ENCODE measurements around the gene TLE5. TPM values are rescaled to one million over a fixed set of nuclear protein-coding genes. Genes with fewer than 3 reads are reported as not detected.

The TLE5 gene, protein sequence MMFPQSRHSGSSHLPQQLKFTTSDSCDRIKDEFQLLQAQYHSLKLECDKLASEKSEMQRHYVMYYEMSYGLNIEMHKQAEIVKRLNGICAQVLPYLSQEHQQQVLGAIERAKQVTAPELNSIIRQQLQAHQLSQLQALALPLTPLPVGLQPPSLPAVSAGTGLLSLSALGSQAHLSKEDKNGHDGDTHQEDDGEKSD
- 100 to 1,000 TPM; 411 to 426 TPM for total RNA-seq

DNA sequence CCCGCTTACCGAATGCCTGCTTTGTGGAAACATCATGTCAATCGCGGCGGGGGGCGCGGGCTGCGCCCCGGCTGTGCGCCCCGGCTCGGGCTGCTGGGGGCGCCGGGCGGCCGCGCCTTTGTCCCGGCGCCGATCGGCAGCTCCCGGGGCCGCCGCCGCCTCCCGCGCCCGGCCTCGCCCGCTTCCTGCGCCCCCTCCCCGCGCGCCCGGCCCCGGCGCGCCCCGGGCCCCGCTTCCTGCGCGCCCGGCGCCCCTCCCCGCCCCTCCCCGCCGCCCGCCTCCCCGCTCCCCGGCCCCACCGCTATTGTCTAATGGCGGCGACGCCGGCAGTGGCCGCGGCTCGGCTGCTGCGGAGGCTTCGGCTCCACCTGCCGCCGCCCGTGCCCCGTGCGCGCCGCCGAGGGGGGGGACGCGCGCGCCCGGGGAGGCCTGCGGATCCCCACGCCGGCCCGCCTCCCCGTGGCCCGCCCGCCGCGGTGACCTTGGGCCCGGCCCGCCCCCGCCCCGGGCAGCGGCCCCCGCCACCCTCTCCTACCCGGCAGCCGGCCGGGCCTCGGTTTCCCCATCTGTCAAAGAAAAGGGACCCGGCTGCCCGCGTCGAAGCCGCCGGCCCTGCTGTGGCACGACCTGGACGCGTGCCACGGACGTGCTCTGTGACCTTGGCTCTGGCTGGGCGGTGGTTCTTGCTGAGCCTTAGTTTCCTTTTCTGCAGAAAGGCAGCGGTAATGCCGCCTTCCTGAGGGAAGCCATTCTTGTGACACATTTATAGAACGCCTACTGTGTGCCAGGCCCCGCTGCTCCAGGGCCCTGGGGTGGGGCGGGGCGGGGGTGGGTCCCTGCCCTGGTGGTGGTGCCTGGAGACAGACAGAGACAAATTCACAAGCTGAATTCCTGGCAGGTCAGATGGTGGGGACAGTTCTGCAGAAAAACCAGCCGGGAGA lies at the start of gene TLE5:
Gene TLE5, minus strand, starts transcription at position 331 of the 941 bp plus-strand sequence. Its CDS starts 295 bp downstream, at position 36.
- peak within 1 kb of the TSS; percentile 85 for H3K4me3 Mint-ChIP-seq
- peaks cover 29% of the 10 kb centered on the region for H3K36me3 Mint-ChIP-seq
- POLR2A ChIA-PET: interaction anchor here (1.7 kb wide), 1 partner anchor 27 kb away, joined by 8 read pairs; no protein-coding TSS in a partner anchor
- intact Hi-C loops (cut with micrococcal nuclease): no loop called here
- peak; percentile 74 for DNase-seq
- H3K27ac Mint-ChIP-seq: peak within 1 kb of the TSS; percentile 97
- H3K4me1 Mint-ChIP-seq (ENCODE audit: low read depth): peaks cover 29% of the 10 kb centered on the region
- no peaks in the 10 kb centered on the region for H3K27me3 Mint-ChIP-seq
- CTCF ChIA-PET: interaction anchor here (0.6 to 2.6 kb wide), 4 partner anchors 13 to 111 kb away, joined by 3 to 12 read pairs (median 4); no protein-coding TSS in a partner anchor
- H3K9me3 Mint-ChIP-seq: no peaks in the 10 kb centered on the region

DNA sequence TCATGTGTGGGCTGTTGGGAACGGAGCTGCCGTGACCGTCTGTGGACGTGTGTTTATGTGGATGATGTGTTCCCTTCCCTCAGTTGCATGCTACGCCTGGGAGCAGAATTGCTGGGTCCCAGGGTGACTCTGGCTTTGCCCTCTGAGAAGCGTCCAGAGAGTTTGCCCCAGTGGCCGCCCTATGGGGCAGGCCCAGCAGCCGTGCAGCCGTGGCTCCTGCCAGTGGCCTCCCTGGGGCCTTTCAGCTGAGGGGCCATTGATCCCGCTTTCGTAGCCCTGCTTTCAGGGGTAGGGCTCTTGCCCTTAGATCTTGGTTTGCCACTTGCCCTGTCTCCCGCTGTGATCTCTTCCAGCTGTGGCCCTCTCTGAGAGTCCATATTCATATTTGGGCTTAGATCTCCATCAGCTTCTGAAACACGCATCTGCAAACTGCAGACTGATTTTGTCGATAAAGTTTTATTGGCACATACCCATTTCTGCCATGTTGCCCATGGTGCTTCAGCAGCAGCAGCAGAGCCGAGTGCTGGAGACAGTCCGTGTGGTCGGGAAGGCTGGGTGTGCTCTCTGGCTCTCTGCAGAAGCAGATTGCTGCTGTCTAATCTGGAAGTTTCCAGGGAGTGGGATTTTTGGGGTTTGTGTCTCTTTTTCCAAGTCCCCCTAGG lies 49.4 kb upstream of the TLE5 start:
- DNase-seq: no peak
- ChIA-PET POLR2A (no interaction called here), CTCF (interaction anchor here (1.0 to 3.9 kb wide), 3 partner anchors 8 to 50 kb away, joined by 3 to 29 read pairs (median 7); no protein-coding TSS in a partner anchor)
- H3K27me3 Mint-ChIP-seq: no peaks in the 10 kb centered on the region
- H3K4me3 Mint-ChIP-seq: no peak overlapping the region
- no peak overlapping the region for H3K27ac Mint-ChIP-seq
- H3K36me3 Mint-ChIP-seq: no peaks in the 10 kb centered on the region
- no peaks in the 10 kb centered on the region for H3K9me3 Mint-ChIP-seq
- peaks cover 2% of the 10 kb centered on the region for H3K4me1 Mint-ChIP-seq (ENCODE audit: low read depth)
- intact Hi-C loops (cut with micrococcal nuclease): no loop called here

DNA sequence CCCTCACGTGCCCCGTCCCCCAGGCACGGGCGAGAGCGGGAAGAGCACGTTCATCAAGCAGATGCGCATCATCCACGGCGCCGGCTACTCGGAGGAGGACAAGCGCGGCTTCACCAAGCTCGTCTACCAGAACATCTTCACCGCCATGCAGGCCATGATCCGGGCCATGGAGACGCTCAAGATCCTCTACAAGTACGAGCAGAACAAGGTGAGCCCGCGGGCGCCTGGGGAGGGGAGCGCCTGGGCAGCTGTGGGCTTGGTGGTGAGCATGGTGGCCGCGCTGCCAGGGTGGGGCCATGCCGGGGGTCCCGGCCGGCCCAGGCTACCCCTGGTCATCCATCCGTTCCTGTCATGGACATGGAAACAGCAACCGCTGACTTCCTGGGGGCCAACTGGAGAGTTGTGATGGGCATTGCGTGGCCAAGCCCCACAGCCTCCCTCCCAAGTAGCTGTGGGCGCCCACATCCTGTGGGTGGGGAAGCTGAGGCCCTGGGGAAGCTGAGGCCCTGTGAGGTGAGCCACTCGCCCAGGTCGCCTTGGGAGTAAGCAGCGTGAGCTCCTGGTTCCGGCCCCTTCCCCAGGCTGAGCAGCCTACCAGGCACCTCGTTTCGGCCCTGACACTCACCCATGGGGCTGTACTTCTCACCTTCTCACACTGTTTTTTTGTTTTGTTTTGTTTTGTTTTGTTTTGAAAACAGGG lies 48.0 kb upstream of the TLE5 start:
- Mint-ChIP-seq H3K4me1 (ENCODE audit: low read depth) (peaks cover 2% of the 10 kb centered on the region), H3K27me3 (no peaks in the 10 kb centered on the region), H3K4me3 (no peak overlapping the region), H3K36me3 (no peaks in the 10 kb centered on the region), H3K9me3 (no peaks in the 10 kb centered on the region), H3K27ac (no peak overlapping the region)
- POLR2A ChIA-PET: no interaction called here
- intact Hi-C loops (cut with micrococcal nuclease): no loop called here
- CTCF ChIA-PET: interaction anchor here (0.8 to 9.9 kb wide), 10 partner anchors 12 to 159 kb away, joined by 3 to 204 read pairs (median 6); no protein-coding TSS in a partner anchor
- DNase-seq: no peak

DNA sequence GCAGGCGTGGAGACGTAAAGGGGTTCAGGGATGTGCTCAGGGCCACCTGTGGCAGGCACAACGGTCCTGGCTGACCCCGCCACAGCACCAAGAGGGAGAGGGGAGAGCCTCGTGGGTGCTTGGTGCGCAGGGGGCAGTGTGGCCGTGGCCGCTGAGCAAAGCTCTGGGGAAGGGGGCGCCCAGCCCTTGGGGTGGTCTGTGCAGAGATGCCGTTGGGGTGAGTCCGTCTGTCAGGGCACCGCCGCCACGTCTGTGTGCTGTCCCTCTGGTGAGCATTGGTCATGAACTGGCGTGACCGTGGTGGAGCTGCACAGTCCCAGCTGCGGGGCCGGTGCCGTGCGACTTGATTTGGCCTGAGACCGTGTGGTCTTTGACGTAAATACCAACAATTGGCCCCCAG lies 47.2 kb upstream of the TLE5 start:
- ChIA-PET CTCF (interaction anchor here (0.8 to 9.9 kb wide), 11 partner anchors 11 to 158 kb away, joined by 3 to 204 read pairs (median 8); no protein-coding TSS in a partner anchor), POLR2A (no interaction called here)
- H3K9me3 Mint-ChIP-seq: no peaks in the 10 kb centered on the region
- no peak overlapping the region for H3K27ac Mint-ChIP-seq
- H3K4me1 Mint-ChIP-seq (ENCODE audit: low read depth): peaks cover 2% of the 10 kb centered on the region
- intact Hi-C loops (cut with micrococcal nuclease): no loop called here
- H3K36me3 Mint-ChIP-seq: no peaks in the 10 kb centered on the region
- H3K4me3 Mint-ChIP-seq: no peak overlapping the region
- DNase-seq: no peak
- H3K27me3 Mint-ChIP-seq: no peaks in the 10 kb centered on the region

DNA sequence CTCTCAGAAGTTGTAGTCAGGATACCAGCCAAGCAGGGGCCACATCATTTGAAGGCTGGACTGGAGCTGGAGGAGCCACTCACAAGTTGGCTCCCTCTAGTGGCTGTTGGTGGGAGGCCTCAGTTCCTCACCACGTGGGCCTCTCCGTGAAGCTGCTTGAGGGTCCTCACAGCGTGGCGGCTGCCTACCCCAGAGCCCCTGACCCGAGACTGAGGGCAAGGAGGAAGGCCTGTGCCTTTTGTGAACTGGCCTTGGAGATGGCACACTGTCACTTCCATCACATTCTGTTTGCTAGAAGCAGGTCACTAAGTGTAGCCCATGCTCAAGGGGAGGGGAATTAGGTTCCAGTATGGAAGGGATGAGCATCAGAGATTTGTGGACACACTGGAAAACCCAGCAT lies 46.5 kb upstream of the TLE5 start:
- DNase-seq: peak; percentile 79
- ChIA-PET POLR2A (no interaction called here), CTCF (interaction anchor here (0.6 to 9.9 kb wide), 35 partner anchors 8 to 1013 kb away, joined by 3 to 204 read pairs (median 4); partner anchors contain the start of genes NCLN and TLE6)
- H3K27me3 Mint-ChIP-seq: no peaks in the 10 kb centered on the region
- no peaks in the 10 kb centered on the region for H3K36me3 Mint-ChIP-seq
- intact Hi-C loops (cut with micrococcal nuclease): no loop called here
- H3K4me1 Mint-ChIP-seq (ENCODE audit: low read depth): peaks cover 7% of the 10 kb centered on the region
- H3K27ac Mint-ChIP-seq: no peak overlapping the region
- H3K4me3 Mint-ChIP-seq: no peak overlapping the region
- H3K9me3 Mint-ChIP-seq: no peaks in the 10 kb centered on the region

DNA sequence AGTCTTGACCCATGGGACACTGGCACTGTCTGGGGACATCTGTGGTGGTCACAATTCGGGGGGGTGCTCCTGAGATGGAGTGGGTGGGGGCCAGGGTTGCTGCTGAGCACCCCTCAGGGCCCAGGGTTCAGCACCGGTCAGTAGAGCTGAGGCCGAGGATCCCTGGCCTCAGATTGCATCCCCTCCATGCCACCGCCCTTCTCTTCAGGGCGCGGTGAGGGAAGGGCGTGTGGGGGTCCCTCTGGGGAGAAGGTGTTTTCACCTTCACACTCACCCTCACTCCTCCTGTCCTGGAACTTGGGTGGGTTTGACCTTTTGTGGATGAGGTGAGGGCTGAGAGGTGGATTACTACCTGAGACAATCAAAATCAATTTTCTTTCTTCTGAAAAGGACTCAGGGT lies 45.4 kb upstream of the TLE5 start:
- H3K4me1 Mint-ChIP-seq (ENCODE audit: low read depth): peaks cover 8% of the 10 kb centered on the region
- intact Hi-C loops (cut with micrococcal nuclease): no loop called here
- POLR2A ChIA-PET: no interaction called here
- no peaks in the 10 kb centered on the region for H3K27me3 Mint-ChIP-seq
- no peaks in the 10 kb centered on the region for H3K36me3 Mint-ChIP-seq
- H3K4me3 Mint-ChIP-seq: no peak overlapping the region
- no peak overlapping the region for H3K27ac Mint-ChIP-seq
- no peak for DNase-seq
- CTCF ChIA-PET: interaction anchor here (0.7 to 9.9 kb wide), 9 partner anchors 9 to 288 kb away, joined by 3 to 204 read pairs (median 10); partner anchors contain the start of gene NCLN
- H3K9me3 Mint-ChIP-seq: no peaks in the 10 kb centered on the region

DNA sequence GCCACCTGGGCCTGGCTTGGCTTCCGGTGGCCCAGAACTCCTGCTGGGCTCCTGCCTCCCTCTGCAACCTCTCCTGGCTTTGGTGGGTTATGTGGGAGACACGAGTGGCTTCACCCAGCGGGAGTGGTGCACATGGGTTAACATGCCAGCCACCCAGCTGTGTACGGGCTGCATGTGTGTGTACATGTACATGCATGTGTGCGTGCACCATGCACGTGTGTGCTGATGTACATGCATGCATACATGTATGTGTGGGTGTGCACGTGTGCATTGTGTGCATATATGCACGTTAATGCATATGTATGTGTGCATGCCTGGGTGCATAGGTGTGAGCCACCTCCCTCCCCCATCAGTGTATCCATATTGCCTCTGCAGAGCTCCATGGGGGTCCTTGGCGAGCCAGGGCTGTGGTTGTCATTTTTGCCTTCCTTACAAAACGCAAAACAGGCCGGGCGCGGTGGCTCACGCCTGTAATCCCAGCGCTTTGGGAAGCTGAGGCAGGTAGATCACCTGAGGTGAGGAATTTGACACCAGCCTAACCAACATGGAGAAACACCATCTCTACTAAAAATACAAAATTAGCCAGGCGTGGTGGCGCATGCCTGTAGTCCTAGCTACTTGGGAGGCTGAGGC lies 44.3 kb upstream of the TLE5 start:
- no peaks in the 10 kb centered on the region for H3K36me3 Mint-ChIP-seq
- H3K27ac Mint-ChIP-seq: no peak overlapping the region
- intact Hi-C loops (cut with micrococcal nuclease): no loop called here
- H3K9me3 Mint-ChIP-seq: no peaks in the 10 kb centered on the region
- no peaks in the 10 kb centered on the region for H3K27me3 Mint-ChIP-seq
- CTCF ChIA-PET: interaction anchor here (2.5 to 9.9 kb wide), 4 partner anchors 26 to 155 kb away, joined by 6 to 204 read pairs (median 52); no protein-coding TSS in a partner anchor
- DNase-seq: no peak
- peaks cover 8% of the 10 kb centered on the region for H3K4me1 Mint-ChIP-seq (ENCODE audit: low read depth)
- H3K4me3 Mint-ChIP-seq: no peak overlapping the region
- POLR2A ChIA-PET: no interaction called here

DNA sequence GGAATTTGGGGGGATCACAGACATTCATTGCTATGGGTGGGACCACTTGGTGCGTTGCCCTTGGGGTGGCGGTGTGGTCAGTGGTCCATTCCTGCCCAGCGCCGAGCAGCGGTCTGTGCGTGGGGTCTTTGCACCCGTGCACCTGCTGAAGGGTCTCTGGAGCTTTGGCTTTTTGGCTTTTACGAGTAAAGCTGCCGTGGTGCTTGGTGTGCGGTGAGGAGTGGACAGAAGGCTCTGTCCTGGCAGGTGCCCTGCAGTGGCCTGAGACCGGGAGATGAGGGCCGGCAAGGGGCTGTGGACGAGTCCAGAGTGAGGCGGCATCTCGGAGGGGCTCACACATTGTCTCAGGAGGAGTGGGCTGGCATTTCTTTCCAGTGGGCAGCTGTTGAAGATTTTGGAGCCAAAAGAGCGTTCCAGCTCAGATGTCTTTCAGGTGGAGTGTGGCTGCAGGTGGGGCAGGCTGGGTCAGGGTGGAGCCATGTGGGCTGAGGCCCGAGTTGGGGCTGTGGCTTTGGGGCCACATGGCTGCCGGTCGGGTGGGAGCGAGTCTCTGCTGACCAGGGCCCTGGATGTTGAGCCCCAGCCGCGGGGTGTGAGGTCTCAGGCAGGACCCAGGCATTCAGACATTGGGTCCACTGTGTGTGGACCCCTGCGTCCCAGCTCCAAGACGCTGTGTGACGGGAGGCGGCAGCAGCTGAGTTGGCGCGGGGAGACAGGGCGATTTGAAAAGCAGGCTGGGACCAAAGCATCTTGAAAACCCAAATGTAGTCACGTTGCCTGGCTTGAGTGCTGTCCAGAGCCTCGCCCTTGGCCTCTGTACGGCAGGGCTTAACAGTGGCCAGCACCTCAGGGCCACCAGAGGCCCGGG lies 43.6 kb upstream of the TLE5 start:
- no peaks in the 10 kb centered on the region for H3K27me3 Mint-ChIP-seq
- peaks cover 8% of the 10 kb centered on the region for H3K4me1 Mint-ChIP-seq (ENCODE audit: low read depth)
- CTCF ChIA-PET: interaction anchor here (0.6 to 9.9 kb wide), 5 partner anchors 25 to 268 kb away, joined by 3 to 204 read pairs (median 49); no protein-coding TSS in a partner anchor
- no peak for DNase-seq
- H3K27ac Mint-ChIP-seq: no peak overlapping the region
- POLR2A ChIA-PET: no interaction called here
- intact Hi-C loops (cut with micrococcal nuclease): loop anchor here (2.0 kb wide), 1 partner anchor 29 kb away; no protein-coding TSS in a partner anchor
- no peaks in the 10 kb centered on the region for H3K9me3 Mint-ChIP-seq
- H3K4me3 Mint-ChIP-seq: no peak overlapping the region
- H3K36me3 Mint-ChIP-seq: no peaks in the 10 kb centered on the region

DNA sequence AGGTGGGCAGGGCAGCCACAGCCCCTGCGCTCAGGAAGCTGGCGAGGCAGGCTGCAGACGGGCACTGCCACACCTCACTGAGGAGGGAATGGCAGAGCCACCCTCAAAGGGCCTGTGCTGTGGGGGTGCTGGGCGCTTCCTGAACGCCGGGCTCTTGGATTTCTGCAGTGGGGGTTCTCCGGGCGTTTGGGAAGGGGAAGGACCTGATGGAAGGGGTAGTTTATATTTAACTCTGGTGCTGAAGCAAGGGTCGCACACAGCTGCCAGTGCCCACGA lies 42.4 kb upstream of the TLE5 start:
- POLR2A ChIA-PET: no interaction called here

More for the DNA sequence above, 42.4 kb upstream of the TLE5 start:
- no peaks in the 10 kb centered on the region for H3K36me3 Mint-ChIP-seq
- CTCF ChIA-PET: interaction anchor here (0.8 to 9.9 kb wide), 37 partner anchors 10 to 456 kb away, joined by 3 to 204 read pairs (median 7); partner anchors contain the start of genes GNA11 and TLE6
- intact Hi-C loops (cut with micrococcal nuclease): loop anchor here (1.0 to 5.0 kb wide), 3 partner anchors 28 to 217 kb away; no protein-coding TSS in a partner anchor
- no peak overlapping the region for H3K4me3 Mint-ChIP-seq
- H3K4me1 Mint-ChIP-seq (ENCODE audit: low read depth): peaks cover 8% of the 10 kb centered on the region
- H3K27me3 Mint-ChIP-seq: peaks cover 5% of the 10 kb centered on the region
- DNase-seq: no peak
- H3K27ac Mint-ChIP-seq: no peak overlapping the region
- H3K9me3 Mint-ChIP-seq: no peaks in the 10 kb centered on the region
